Measurements from ENCODE around the gene XBP1.

DNA sequence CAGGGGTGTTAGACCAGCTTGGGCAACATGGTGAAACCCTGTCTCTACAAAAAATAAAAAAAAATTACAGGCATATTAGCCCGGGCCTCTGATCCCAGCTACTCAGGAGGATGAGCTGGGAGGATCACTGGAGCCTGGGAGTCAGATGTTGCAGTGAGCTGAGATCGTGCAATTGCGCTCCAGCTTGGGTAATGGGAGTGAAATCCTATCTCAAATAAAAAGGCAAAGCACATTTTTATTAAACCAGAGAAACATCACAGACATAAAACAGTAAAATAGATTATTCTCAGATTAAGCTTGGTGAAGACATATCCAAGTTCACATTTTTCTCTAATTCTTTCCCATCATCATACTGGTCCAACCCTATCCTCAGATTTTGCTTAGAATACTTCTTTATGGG lies 30.1 kb upstream of the XBP1 start:
- no peak for TF ChIP-seq MXI1 (IDR thresholded peaks at IDR 0.05; ENCODE audit: low read depth, low read length)
- TF ChIP-seq TAF1 (IDR thresholded peaks at IDR 0.05; ENCODE audit: borderline replicate concordance, low read depth, low read length): no peak
- TF ChIP-seq EGR1 (IDR thresholded peaks at IDR 0.05; ENCODE audit: borderline replicate concordance in 1 of 2, low read depth in 2 of 2, low read length in 2 of 2): no peak
- TF ChIP-seq, protein P1, sequence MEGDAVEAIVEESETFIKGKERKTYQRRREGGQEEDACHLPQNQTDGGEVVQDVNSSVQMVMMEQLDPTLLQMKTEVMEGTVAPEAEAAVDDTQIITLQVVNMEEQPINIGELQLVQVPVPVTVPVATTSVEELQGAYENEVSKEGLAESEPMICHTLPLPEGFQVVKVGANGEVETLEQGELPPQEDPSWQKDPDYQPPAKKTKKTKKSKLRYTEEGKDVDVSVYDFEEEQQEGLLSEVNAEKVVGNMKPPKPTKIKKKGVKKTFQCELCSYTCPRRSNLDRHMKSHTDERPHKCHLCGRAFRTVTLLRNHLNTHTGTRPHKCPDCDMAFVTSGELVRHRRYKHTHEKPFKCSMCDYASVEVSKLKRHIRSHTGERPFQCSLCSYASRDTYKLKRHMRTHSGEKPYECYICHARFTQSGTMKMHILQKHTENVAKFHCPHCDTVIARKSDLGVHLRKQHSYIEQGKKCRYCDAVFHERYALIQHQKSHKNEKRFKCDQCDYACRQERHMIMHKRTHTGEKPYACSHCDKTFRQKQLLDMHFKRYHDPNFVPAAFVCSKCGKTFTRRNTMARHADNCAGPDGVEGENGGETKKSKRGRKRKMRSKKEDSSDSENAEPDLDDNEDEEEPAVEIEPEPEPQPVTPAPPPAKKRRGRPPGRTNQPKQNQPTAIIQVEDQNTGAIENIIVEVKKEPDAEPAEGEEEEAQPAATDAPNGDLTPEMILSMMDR (IDR thresholded peaks at IDR 0.05 in 2 of 3, conservative IDR thresholded peaks at IDR 0.05 in 1 of 3; ENCODE audit: control insufficient read depth in 2 of 3, extremely low read depth in 1 of 3, insufficient read depth in 1 of 3, low read depth in 3 of 3, low read length in 3 of 3): no peak
- TF ChIP-seq, protein P2, sequence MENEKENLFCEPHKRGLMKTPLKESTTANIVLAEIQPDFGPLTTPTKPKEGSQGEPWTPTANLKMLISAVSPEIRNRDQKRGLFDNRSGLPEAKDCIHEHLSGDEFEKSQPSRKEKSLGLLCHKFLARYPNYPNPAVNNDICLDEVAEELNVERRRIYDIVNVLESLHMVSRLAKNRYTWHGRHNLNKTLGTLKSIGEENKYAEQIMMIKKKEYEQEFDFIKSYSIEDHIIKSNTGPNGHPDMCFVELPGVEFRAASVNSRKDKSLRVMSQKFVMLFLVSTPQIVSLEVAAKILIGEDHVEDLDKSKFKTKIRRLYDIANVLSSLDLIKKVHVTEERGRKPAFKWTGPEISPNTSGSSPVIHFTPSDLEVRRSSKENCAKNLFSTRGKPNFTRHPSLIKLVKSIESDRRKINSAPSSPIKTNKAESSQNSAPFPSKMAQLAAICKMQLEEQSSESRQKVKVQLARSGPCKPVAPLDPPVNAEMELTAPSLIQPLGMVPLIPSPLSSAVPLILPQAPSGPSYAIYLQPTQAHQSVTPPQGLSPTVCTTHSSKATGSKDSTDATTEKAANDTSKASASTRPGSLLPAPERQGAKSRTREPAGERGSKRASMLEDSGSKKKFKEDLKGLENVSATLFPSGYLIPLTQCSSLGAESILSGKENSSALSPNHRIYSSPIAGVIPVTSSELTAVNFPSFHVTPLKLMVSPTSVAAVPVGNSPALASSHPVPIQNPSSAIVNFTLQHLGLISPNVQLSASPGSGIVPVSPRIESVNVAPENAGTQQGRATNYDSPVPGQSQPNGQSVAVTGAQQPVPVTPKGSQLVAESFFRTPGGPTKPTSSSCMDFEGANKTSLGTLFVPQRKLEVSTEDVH (IDR thresholded peaks at IDR 0.05; ENCODE audit: low read depth, partially characterized antibody): no peak
- no peak for TF ChIP-seq EP300 (IDR thresholded peaks at IDR 0.05; ENCODE audit: borderline replicate concordance in 1 of 2, control insufficient read depth in 1 of 2, low read depth in 2 of 2, low read length in 2 of 2)
- TF ChIP-seq SMC3 (IDR thresholded peaks at IDR 0.05; ENCODE audit: borderline replicate concordance, low read length): no peak
- TF ChIP-seq SUPT20H (IDR thresholded peaks at IDR 0.05; ENCODE audit: borderline replicate concordance, control insufficient read depth, low read depth, low read length): no peak
- TF ChIP-seq POLR2A (IDR thresholded peaks at IDR 0.05; ENCODE audit: low read depth, low read length): no peak

Data from GM12878 (cell line).